CD4-positive, alpha-beta T cell treated with Interleukin-10 for 1 hour (primary cell): ENCODE data around the gene MACROD2.
"Not testable (repeated sequence)": the region's sequence is repeated elsewhere in the genome, so short reads cannot be mapped to it uniquely, and the experiment has no call there.

Experiments used
- DNase-seq: peaks from one replicate; pipeline ENCODE4 v3.0.0-alpha.2; 2020

Gene MACROD2

DNA sequence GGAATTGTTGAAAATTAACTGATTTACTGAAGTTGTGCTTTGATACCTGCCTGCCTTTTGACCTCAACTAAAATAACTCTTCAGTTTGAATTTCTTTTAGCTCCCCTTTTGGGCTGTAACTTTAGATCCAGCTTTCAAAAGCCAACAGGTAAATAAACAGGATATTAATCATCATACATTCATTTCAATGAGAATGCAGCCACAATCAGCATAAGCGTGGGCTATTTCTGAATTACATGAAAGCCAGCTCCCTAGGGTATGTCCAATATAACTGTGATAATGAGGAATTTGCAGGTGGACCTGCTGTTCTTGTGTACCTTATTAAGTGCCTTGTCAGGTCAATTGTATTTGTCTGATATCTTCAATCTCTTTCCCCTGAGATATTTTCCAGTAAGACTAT, 1747.3 kb downstream of the MACROD2 start:
- DNase-seq = no peak

- no peak for DNase-seq
Observed at GRCh38 chr20:15756002-15756753, 1760.9 kb downstream of the MACROD2 start.

DNA sequence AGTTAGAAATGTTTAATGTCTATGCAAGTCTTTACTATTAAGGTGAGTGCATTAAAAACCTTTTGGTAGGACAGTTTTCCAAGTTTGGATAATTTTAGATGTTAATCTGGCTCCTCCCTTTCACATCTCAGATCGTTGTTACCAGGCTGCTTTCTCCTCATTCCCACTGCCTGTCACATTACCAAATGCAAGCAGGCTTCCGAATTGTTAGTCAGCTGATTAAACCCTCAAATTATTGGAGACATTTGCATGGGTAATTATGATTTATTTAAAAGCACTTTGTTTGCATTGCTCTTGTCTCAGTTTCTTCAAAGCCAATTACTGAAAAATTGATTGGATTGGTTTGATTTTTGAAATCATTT, 1761.4 kb downstream of the MACROD2 start:
- DNase-seq = no peak

DNA sequence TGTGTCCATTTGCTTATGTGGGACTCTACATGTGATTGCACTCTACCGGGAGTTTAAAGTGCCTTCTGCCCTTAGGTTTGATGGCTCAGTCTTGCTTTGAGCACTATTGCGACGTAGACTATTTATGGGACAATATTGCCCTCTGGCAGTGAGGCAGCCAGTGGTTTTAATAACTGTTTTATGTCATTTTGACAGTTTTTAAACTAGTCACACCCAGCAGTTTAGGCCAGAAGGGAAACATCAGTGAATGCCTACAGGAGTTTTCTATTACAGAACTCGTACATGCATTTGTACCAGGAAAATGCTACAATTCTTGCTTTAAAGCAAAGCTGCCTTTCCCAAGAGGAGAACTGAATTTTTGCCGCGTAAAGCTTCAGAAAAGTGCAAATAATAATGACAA, 1764.3 kb downstream of the MACROD2 start:
- no peak for DNase-seq

DNA sequence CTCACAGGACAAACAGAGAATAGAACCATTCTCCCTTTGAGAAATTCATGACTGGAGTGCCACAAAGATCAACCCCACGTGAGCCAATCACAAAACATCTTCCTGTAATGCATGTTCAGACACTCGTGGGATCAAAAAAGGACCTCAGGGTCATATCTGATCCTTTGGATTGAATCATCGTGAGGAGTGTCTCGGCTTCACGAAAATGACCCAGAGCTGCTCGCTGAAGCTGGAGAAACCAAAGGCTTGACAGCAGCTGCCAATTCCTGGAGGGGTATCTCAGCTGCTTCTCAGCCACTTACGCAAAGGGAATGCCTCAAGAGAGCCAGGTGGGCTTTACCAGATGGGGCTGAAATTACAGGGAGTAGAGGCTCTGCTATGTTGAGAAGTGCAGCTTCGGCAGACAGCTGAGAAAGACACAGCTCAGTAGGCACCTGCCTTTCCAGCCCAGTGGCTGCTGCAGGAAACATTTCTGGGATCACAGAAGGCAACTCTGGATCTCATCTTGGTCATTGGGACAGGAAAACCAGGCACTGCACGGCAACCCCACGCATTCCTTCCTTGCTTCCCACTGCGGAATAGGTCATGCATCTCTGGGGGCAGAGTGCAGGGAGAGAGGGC, 1764.8 kb downstream of the MACROD2 start:
- DNase-seq = no peak

DNA sequence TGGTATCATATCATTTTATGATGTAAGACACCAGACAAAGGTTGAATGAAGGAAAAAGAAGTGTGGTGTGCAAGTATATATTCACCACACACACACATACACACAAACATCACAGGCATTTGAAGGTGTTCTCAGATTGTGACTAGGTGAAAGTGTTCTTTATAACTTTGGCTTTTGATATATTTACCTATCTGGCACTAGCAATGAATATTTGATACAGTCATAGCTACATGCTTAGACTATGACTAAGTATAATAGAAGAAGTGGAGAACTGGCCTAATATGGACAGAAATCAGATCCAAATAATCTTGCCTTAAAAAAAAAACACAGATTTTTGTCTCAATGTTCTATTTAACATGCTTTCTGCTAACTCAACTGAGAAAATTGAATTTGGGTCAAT, 1768.0 kb downstream of the MACROD2 start:
- DNase-seq = no peak

- no peak for DNase-seq
Observed at GRCh38 chr20:15767586-15767985, 1772.3 kb downstream of the MACROD2 start.

GRCh38 chr20:15767999-15768741, 1772.9 kb downstream of the MACROD2 start:
- no peak for DNase-seq

- DNase-seq = no peak
Observed at GRCh38 chr20:15772826-15773225, 1777.5 kb downstream of the MACROD2 start.

DNA sequence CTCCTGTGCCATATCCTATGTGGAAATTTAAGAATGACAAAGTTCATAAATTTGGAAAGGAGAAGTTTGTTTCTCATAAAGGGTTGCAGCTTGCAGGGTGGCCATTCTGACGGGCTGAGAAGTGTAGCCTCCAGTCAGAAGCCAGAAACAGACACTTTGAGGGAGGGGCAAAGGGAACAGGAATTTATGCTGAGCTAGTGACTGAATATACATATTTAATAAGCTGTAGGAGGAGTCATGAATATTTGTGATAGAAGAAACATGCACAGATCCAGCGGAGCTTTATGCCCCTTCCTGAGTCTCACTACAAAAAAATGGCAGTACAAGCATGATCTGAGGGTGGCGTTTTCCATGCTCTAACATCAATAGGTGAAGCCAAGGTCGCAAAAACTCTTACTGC, 1779.6 kb downstream of the MACROD2 start:
- DNase-seq = no peak

GRCh38 chr20:15776770-15777466, 1781.6 kb downstream of the MACROD2 start:
- no peak for DNase-seq

GRCh38 chr20:15784020-15784419, 1788.7 kb downstream of the MACROD2 start:
- no peak for DNase-seq

- DNase-seq = no peak
Observed at GRCh38 chr20:15789079-15789478, 1793.8 kb downstream of the MACROD2 start.

- DNase-seq = no peak
Observed at GRCh38 chr20:15792855-15793254, 1797.5 kb downstream of the MACROD2 start.

- no peak for DNase-seq
Observed at GRCh38 chr20:15794409-15794808, 1799.1 kb downstream of the MACROD2 start.

DNA sequence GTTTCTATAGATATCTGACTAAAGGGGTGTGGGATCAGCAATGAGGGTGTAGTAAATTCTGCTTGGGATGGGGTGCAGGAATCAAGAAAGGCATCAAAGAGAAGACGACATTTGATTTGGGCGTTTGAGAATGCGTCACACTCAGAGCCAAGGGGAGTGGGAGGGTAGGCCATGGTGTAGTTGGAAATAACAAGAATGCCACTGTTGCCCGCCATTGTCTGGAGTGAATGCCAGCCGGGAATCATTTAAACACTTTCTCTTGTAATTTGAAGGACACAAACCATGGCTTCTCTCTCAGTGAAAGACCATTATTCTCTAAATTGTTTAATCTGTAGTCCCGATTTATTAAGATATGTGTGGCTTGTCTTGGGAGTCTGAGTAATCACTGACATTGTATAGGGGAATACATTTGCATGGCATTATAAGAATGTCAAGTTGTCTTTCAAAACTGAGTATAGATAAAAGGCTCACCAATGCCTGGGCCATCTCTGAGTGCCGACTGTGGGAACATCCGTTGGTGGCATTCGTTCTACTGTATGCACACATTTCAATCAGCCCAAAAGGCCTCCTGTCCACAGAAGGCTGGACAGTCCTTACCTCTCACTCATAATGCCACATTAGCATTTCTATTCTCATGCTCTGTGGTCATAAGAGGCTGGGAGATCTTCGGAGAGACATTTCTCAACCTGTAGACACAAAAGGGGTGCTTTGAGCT, 1800.1 kb downstream of the MACROD2 start:
- DNase-seq = no peak

DNA sequence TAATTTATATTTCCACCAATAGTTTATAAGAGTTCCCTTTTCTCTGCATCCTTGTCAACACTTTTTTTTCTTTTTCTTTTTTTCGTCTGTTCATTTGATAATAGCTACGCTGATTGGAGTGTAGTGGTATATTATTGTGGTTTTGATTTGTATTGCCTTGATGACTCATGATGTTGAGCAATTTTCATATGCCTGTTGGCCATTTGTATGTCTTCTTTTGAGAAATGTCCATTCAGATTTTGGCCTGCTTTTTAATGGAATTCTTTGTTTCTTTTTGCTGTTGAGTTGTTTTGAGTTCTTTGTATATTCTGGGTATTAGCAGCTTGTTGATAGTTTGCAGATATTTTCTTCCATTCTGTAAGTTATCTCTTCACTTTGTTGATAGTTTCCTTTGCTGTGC, 1804.6 kb downstream of the MACROD2 start:
- DNase-seq = no peak

DNA sequence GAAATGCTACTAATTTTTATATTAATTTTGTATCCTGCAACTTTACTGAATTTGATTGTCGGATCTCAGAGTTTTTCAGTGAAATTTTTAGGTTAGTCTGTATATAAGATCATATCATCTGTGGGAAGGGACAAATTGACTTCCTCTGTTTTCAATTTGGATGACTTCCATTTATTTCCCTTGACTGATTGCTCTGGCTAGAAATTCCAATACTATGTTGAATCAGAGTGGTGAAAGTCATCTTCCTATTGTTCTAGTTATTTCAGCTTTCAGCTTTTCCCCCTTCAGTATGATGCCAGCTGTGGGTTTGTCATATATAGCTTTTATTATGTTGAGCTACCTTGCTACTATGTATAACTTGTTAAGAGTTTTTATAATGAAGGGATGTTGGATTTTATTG, 1806.7 kb downstream of the MACROD2 start:
- no peak for DNase-seq

- no peak for DNase-seq
Observed at GRCh38 chr20:15805154-15805553, 1809.8 kb downstream of the MACROD2 start.

DNA sequence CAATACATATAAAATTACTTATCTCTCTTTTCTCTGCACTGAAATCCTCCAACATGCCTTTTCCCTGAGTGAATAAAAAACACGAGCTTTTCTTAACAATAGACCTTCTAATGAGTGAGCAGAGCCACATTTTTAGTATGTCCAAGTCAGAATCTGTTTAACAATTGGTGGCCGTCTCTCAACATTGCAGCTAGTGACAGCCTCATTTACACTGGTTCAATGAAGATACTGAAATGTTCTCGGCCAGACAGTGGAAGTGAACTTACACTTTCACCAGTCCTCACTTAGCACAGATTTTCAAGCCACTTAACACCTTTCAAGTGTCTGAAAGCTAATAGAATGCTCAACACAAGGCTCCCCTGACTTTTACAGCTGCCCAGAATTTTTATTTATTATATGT, 1810.8 kb downstream of the MACROD2 start:
- no peak for DNase-seq

DNA sequence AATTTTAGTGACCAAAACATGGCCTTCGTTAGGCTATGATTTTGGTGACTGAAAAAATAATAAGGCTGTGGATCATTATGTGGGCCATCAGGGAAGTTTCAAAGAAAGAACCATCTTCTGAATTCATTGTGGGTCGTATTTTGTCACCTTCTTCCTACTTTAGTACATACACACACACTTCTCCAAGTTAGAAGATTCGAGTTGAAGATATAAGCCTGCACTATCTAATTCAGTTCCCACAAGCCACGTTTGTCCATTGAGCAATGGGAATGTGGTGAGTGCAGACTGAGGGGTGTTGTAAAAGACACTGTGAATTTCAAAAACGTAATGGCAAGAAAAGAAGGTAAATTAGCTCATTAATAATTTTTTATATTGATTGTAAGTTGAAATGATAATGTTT, 1812.0 kb downstream of the MACROD2 start:
- DNase-seq = no peak

- DNase-seq = not testable (repeated sequence)
Observed at GRCh38 chr20:15807771-15808170, 1812.5 kb downstream of the MACROD2 start.

DNA sequence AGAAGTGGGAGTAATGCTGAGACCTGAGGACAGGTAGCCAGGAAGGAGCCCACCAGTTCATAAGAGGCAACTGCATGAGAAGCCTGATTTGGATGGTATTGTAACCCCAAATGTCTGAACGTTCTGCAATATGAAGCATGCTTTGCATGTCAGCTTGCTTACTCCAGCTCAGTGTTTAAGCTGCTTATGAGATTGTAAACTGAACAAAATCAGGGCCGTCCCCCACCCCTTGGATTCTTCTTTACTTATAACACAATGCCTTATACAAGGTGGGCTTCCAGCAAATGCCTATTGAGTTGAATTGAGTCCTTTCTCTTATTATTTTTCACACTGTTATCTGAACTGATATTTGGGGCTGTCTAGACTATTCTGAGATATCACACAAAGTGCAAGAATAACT, 1816.6 kb downstream of the MACROD2 start:
- no peak for DNase-seq
